HuH-7.5 (cell line): ENCODE results near the gene OSBPL9.
"Not testable (repeated sequence)": the region's sequence is repeated elsewhere in the genome, so short reads cannot be mapped to it uniquely, and the experiment has no call there.

Experiments
- DNase-seq: peaks from one replicate; pipeline ENCODE4 v3.0.0; 2011; ENCODE audit warnings: low spot score

OSBPL9 gene

GRCh38 chr1:51638350-51638749, 21.5 kb downstream of the OSBPL9 start:
- DNase-seq: no peak

- DNase-seq: no peak
Measured at GRCh38 chr1:51639694-51640093, 22.8 kb downstream of the OSBPL9 start.

- no peak for DNase-seq
Measured at GRCh38 chr1:51641096-51641495, 24.2 kb downstream of the OSBPL9 start.

- no peak for DNase-seq
Measured at GRCh38 chr1:51642739-51643142, 25.8 kb downstream of the OSBPL9 start.

GRCh38 chr1:51643362-51643761, 26.5 kb downstream of the OSBPL9 start:
- DNase-seq: no peak

- DNase-seq: no peak
Measured at GRCh38 chr1:51644020-51644419, 27.1 kb downstream of the OSBPL9 start.

- no peak for DNase-seq
Measured at GRCh38 chr1:51644533-51645197, 27.8 kb downstream of the OSBPL9 start.

- not testable (repeated sequence) for DNase-seq
Measured at GRCh38 chr1:51646592-51646991, 29.7 kb downstream of the OSBPL9 start.

GRCh38 chr1:51648180-51649109, 31.6 kb downstream of the OSBPL9 start:
- DNase-seq: peak; percentile 4

- DNase-seq: no peak
Measured at GRCh38 chr1:51649593-51650091, 32.8 kb downstream of the OSBPL9 start.

GRCh38 chr1:51650198-51650597, 33.3 kb downstream of the OSBPL9 start:
- no peak for DNase-seq

GRCh38 chr1:51651552-51651942, 34.7 kb downstream of the OSBPL9 start:
- no peak for DNase-seq

GRCh38 chr1:51652599-51652998, 35.7 kb downstream of the OSBPL9 start:
- no peak for DNase-seq

GRCh38 chr1:51653127-51653526, 36.2 kb downstream of the OSBPL9 start:
- no peak for DNase-seq

GRCh38 chr1:51654000-51654399, 37.1 kb downstream of the OSBPL9 start:
- no peak for DNase-seq

GRCh38 chr1:51656374-51656773, 39.5 kb downstream of the OSBPL9 start:
- DNase-seq: no peak

- no peak for DNase-seq
Measured at GRCh38 chr1:51660580-51660979, 43.7 kb downstream of the OSBPL9 start.

GRCh38 chr1:51661081-51661518, 44.2 kb downstream of the OSBPL9 start:
- DNase-seq: no peak

GRCh38 chr1:51663105-51663504, 46.2 kb downstream of the OSBPL9 start:
- no peak for DNase-seq

- DNase-seq: no peak
Measured at GRCh38 chr1:51663721-51664120, 46.8 kb downstream of the OSBPL9 start.

GRCh38 chr1:51664421-51665240, 47.7 kb downstream of the OSBPL9 start:
- DNase-seq: no peak

GRCh38 chr1:51666478-51666877, 49.6 kb downstream of the OSBPL9 start:
- DNase-seq: no peak
